Kidney (tissue), 14 donors: Measurements from ENCODE around the gene ANKMY1. TPM values are rescaled to one million over a fixed set of nuclear protein-coding genes. Genes with fewer than 3 reads are reported as not detected.
A peak's percentile ranks its signal among the peaks of the same experiment; 100 is the strongest.

Experiments
- DNase-seq, 5 donors: peaks; one replicate each; pipeline ENCODE4 v3.0.0-alpha.2; 2013 to 2020
- FAIRE-seq: peaks from 2 replicates; lab custom pipeline; 2012; peaks lifted over from hg19 to GRCh38; lab: Jason Lieb, UNC
- H3K27ac ChIP-seq, 2 donors: one replicate each; pipeline ENCODE4 v1.7.0; 2013; ENCODE audit warnings: low read depth in 2 of 2, low read length in 2 of 2, inconsistent platforms in 1 of 2
- H3K27me3 ChIP-seq: one replicate; pipeline ENCODE4 v1.7.1; 2013; ENCODE audit warnings: low read length, inconsistent platforms; ENCODE audit not compliant: control insufficient read depth, insufficient read depth
- H3K36me3 ChIP-seq, 3 donors: one replicate each; pipeline versions ENCODE4 v1.7.0 to v1.7.1; 2013; ENCODE audit warnings: low read length in 3 of 3, control low read depth in 1 of 3, inconsistent platforms in 1 of 3; ENCODE audit not compliant: insufficient read depth in 3 of 3, control insufficient read depth in 2 of 3
- H3K4me1 ChIP-seq, 3 donors: one replicate each; pipeline versions ENCODE4 v1.7.0 to v1.7.1; 2013; ENCODE audit warnings: low read length in 3 of 3, inconsistent platforms in 1 of 3, low read depth in 1 of 3; ENCODE audit not compliant: control insufficient read depth in 2 of 3, insufficient read depth in 2 of 3
- H3K4me3 ChIP-seq, 3 donors: one replicate each; pipeline versions ENCODE4 v1.7.0 to v1.8.1; 2013; ENCODE audit warnings: low read length in 3 of 3, control low read depth in 1 of 3, inconsistent platforms in 1 of 3
- H3K9ac ChIP-seq, 3 donors: one replicate each; pipeline versions ENCODE4 v1.7.0 to v1.7.1; 2013; ENCODE audit warnings: low read length in 3 of 3, control low read depth in 1 of 3, inconsistent platforms in 1 of 3
- H3K9me3 ChIP-seq, 3 donors: one replicate each; pipeline versions ENCODE4 v1.7.0 to v1.7.1; 2013; ENCODE audit warnings: low read length in 3 of 3, control low read depth in 1 of 3, inconsistent platforms in 1 of 3; ENCODE audit not compliant: control insufficient read depth in 2 of 3, insufficient read depth in 1 of 3
- CTCF ChIP-seq: IDR thresholded peaks from 3 replicates; pipeline ENCODE4 v1.5.1; 2012; ENCODE audit warnings: mild to moderate bottlenecking, moderate library complexity, borderline replicate concordance; ENCODE audit not compliant: insufficient read depth; ENCODE audit errors: extremely low read depth
- intact Hi-C: fragments of 100-400 bp; cut with DNase I; formaldehyde crosslinking; loops from one replicate; pipeline ENCODE4 v1.11.1; 2022
- polyA plus RNA-seq: library from polyadenylated mRNA; stranded (reverse); fragments of 350-450 nt; fragmentation: Illumina TruSeq; extraction: RNeasy Lipid Tissue Mini Kit (QIAGEN cat#74804); gene quantifications from one replicate; pipeline ENCODE4 v1.2.3, GENCODE V29; 2014; ENCODE audit warnings: low read depth, low replicate concordance; ENCODE audit not compliant: insufficient read depth
- total RNA-seq: library from RNA; stranded (reverse); fragmentation: NEBNext Ultra II Directional; extraction: Animal tissue kit (Norgen Biotek cat#: 25700); gene quantifications from one replicate; pipeline ENCODE4 v1.2.1, GENCODE V29; 2021
- donor health status: control.
- donor health status: control.
- donor health status: control.
- donor health status: control.
- donor health status: control.
- donor health status: DM: yes; HTN: yes; CAD: no.
- donor health status: Normal renal cell carcinoma (clear cell type).

ANKMY1 gene
- total and polyA plus RNA-seq, 2 donors from 2014 or later, result 3.0 to 22.1 TPM

DNA sequence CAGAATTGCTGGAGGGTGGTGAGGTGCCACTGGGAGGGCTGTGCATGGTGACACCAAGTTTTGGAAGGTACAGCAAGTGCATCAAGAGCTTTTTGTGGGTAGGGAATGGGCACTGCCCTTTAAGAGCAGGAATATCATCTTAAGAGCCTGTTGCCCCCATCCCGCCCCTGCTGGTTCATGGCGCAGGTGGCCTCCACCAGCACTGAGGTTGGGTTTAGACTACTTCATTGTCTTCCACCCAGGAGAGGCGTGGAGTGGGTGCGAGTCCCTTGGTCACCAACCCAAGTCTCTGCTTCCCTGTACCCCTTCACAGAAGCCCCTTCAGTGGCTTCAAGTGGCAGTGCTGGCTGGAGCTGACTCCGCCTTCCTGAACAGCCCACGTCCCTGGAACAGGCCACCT is 18.2 kb upstream of the ANKMY1 start:
- Histone ChIP-seq H3K36me3 (peaks cover 0 to 5% (median 4%) of the 10 kb centered on the region in 3 donors), H3K4me3 (no peak overlapping the region), H3K9me3 (no peaks in the 10 kb centered on the region), H3K27ac (no peak overlapping the region), H3K9ac (no peak overlapping the region), H3K4me1 (peaks cover 0 to 7% (median 0%) of the 10 kb centered on the region in 3 donors), H3K27me3 (no peaks in the 10 kb centered on the region)
- no peak for TF ChIP-seq CTCF
- intact Hi-C loops, result no loop called here
- DNase-seq (peak in 1 of 5 donors; percentile 46), FAIRE-seq (no peak)

DNA sequence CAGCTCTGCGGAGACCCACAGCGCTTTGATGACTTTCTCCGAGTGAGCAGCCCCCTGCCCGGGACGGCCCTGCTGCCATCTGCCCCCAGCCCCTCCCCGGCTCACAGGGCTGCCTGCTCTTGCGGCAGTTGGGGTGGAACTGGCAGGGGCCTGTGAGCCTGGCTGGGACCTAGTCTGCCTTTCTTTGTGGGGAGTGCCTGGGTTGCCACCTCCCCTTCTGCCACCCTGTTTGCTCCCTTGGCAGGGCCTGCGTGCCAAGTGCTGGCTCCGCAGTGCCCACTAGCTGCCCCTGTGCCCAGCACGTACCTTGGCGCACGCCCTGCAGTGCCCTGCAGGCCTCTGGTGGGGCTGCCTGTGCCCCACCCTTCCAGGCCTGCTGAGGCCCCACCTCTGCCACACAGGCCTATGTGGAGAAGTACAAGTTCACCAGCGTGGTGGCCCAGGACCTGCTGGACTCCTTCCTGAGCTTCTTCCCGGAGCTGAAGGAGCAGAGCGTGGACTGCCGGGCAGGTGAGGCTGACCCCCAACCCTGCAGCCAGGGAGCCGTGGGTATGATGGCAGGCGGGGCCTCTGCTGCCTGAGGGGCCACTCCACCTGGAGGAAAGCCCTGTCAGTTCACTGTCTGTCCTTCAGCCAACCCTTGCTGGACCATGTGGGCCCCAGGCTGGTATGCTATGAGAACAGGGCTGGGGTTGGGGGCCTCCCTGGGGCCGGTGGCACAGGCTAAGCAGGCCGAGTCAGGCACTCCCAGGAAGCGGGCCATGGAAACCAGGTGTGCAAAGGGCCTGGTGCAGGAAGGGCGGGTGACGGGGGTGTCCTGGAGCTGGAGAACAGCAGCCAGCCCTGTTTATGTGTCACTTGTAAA is 17.5 kb upstream of the ANKMY1 start:
- TF ChIP-seq CTCF, result no peak
- FAIRE-seq (no peak), DNase-seq (peak in 1 of 5 donors; percentile 64)
- intact Hi-C loops, result no loop called here
- no peaks in the 10 kb centered on the region for H3K9me3 ChIP-seq
- H3K27me3 ChIP-seq, result no peaks in the 10 kb centered on the region
- peaks cover 0 to 7% (median 0%) of the 10 kb centered on the region in 3 donors for H3K4me1 ChIP-seq
- no peak overlapping the region for H3K9ac ChIP-seq
- peaks cover 0 to 5% (median 4%) of the 10 kb centered on the region in 3 donors for H3K36me3 ChIP-seq
- no peak overlapping the region for H3K27ac ChIP-seq
- no peak overlapping the region for H3K4me3 ChIP-seq

- intact Hi-C loops, result no loop called here
- no peak overlapping the region for H3K9ac ChIP-seq
These were observed 16.8 kb upstream of the ANKMY1 start for GRCh38 chr2:240574386-240575100.

More at GRCh38 chr2:240574386-240575100, 16.8 kb upstream of the ANKMY1 start:
- H3K4me1 ChIP-seq, result peaks cover 0 to 4% (median 4%) of the 10 kb centered on the region in 3 donors
- no peaks in the 10 kb centered on the region for H3K27me3 ChIP-seq
- H3K27ac ChIP-seq, result no peak overlapping the region
- peak in 1 of 5 donors; percentile 76 for DNase-seq
- FAIRE-seq, result no peak
- no peak for TF ChIP-seq CTCF
- H3K4me3 ChIP-seq, result no peak overlapping the region
- H3K36me3 ChIP-seq, result peaks cover 0 to 5% (median 4%) of the 10 kb centered on the region in 3 donors
- H3K9me3 ChIP-seq, result no peaks in the 10 kb centered on the region
